H1 (cell line): ENCODE results near the gene AGBL1. TPM values are rescaled to one million over a fixed set of nuclear protein-coding genes. Genes with fewer than 3 reads are reported as not detected.

ENCODE experiments used
- CTCF ChIA-PET: fragments of 300-600 bp; sonication (Branson Sonifier 250); formaldehyde crosslinking; loops from one replicate; lab custom pipeline; 2021; ENCODE audit not compliant: partially characterized antibody; lab: Charles Lee
- POLR2A ChIA-PET: fragments of 300-600 bp; sonication (Branson Sonifier 250); formaldehyde crosslinking; loops from one replicate; lab custom pipeline; 2021; ENCODE audit warnings: inconsistent platforms; ENCODE audit not compliant: partially characterized antibody; lab: Charles Lee
- DNase-seq, 2 experiments: peaks; one replicate each; pipeline versions ENCODE4 v3.0.0 to v3.0.0-alpha.2; 2010 to 2022; ENCODE audit warnings: low spot score in 2 of 2, low read depth in 1 of 2, mixed read lengths in 1 of 2
- FAIRE-seq: peaks from 2 replicates; lab custom pipeline; 2011; peaks lifted over from hg19 to GRCh38; lab: Jason Lieb, UNC
- H2AFZ ChIP-seq: 2 replicates; pipeline ENCODE4 v1.8.1; 2012; ENCODE audit warnings: low read length, inconsistent platforms
- H2AK5ac ChIP-seq: 2 replicates; pipeline ENCODE4 v1.6.1; 2013; ENCODE audit warnings: low read depth, low read length
- H2BK120ac ChIP-seq: replicated peaks from 2 replicates; pipeline ENCODE3; 2013; ENCODE audit warnings: low read depth, low read length, inconsistent platforms
- H2BK12ac ChIP-seq: 2 replicates; pipeline ENCODE4 v1.6.1; 2013; ENCODE audit warnings: low read depth, low read length
- H2BK15ac ChIP-seq: 2 replicates; pipeline ENCODE4 v1.6.1; 2013; ENCODE audit warnings: low read length
- H2BK20ac ChIP-seq: 2 replicates; pipeline ENCODE4 v1.6.1; 2013; ENCODE audit warnings: low read length
- H2BK5ac ChIP-seq: 2 replicates; pipeline ENCODE4 v1.6.1; 2013; ENCODE audit warnings: low read depth, low read length
- H3K14ac ChIP-seq: 2 replicates; pipeline ENCODE4 v1.6.1; 2013; ENCODE audit warnings: inconsistent platforms; ENCODE audit not compliant: insufficient read length
- H3K18ac ChIP-seq: 2 replicates; pipeline ENCODE4 v1.6.1; 2013; ENCODE audit warnings: low read length; ENCODE audit errors: extremely low read depth
- H3K23ac ChIP-seq: 2 replicates; pipeline ENCODE4 v1.6.1; 2013; ENCODE audit warnings: inconsistent platforms; ENCODE audit not compliant: insufficient read length
- H3K23me2 ChIP-seq: 2 replicates; pipeline ENCODE4 v1.6.1; 2013; ENCODE audit warnings: low read depth, low read length
- H3K27ac ChIP-seq: 2 replicates; pipeline ENCODE4 v1.6.1; 2011; ENCODE audit warnings: low read depth, low read length, inconsistent platforms
- H3K27me3 ChIP-seq, 4 experiments: replicated peaks in 1 of 4; 1 replicate in 1 of 4; 2 replicates in 3 of 4; pipeline versions ENCODE4 v1.6.1 to v1.8.1; 2011 to 2013; ENCODE audit warnings: low read length in 3 of 4, mild to moderate bottlenecking in 3 of 4, inconsistent platforms in 2 of 4, mixed read lengths in 2 of 4, moderate library complexity in 1 of 4; ENCODE audit not compliant: control insufficient read depth in 3 of 4, insufficient read depth in 3 of 4; ENCODE audit errors: extremely low read depth in 1 of 4
- H3K36me3 ChIP-seq, 4 experiments: 2 replicates each; pipeline versions ENCODE4 v1.6.1 to v1.8.1; 2011 to 2013; ENCODE audit warnings: mild to moderate bottlenecking in 4 of 4, low read length in 3 of 4, moderate library complexity in 2 of 4, control low read depth in 1 of 4, inconsistent platforms in 1 of 4; ENCODE audit not compliant: insufficient read depth in 4 of 4, control insufficient read depth in 2 of 4
- H3K4ac ChIP-seq: replicated peaks from 2 replicates; pipeline ENCODE3; 2013; ENCODE audit warnings: low read length, low read depth, mixed read lengths, inconsistent platforms; ENCODE audit not compliant: insufficient read length
- H3K4me1 ChIP-seq, 4 experiments: replicated peaks in 1 of 4; 1 replicate in 1 of 4; 2 replicates in 3 of 4; pipeline versions ENCODE4 v1.6.1 to v1.8.1; 2011 to 2013; ENCODE audit warnings: low read length in 3 of 4, inconsistent platforms in 2 of 4, mixed read lengths in 1 of 4; ENCODE audit not compliant: insufficient read depth in 4 of 4, control insufficient read depth in 3 of 4
- H3K4me2 ChIP-seq, 2 experiments: 2 replicates each; pipeline versions ENCODE4 v1.6.1 to v1.8.1; 2011 to 2013; ENCODE audit warnings: low read depth in 2 of 2, low read length in 2 of 2, control low read depth in 1 of 2, inconsistent platforms in 1 of 2, mild to moderate bottlenecking in 1 of 2; ENCODE audit not compliant: insufficient read depth in 1 of 2
- H3K4me3 ChIP-seq, 4 experiments: fragments of 200-600, 300-600 bp in 1 of 4; sonication (generic), shearing (Covaris generic), sonication (Bioruptor Twin) in 1 of 4; 2 replicates each; pipeline versions ENCODE4 v1.5.1 to v1.8.1; 2011 to 2016; ENCODE audit warnings: low read length in 4 of 4, low read depth in 3 of 4, control low read depth in 2 of 4, inconsistent platforms in 2 of 4, mild to moderate bottlenecking in 2 of 4, mixed read lengths in 1 of 4, moderate library complexity in 1 of 4; ENCODE audit not compliant: insufficient read depth in 2 of 4; ENCODE audit errors: extremely low read depth in 1 of 4
- H3K56ac ChIP-seq: replicated peaks from 2 replicates; pipeline ENCODE3; 2013; ENCODE audit warnings: low read depth, mild to moderate bottlenecking, mixed read lengths, low read length, inconsistent platforms; ENCODE audit not compliant: insufficient read length
- H3K79me1 ChIP-seq: 2 replicates; pipeline ENCODE4 v1.6.1; 2013; ENCODE audit warnings: low read depth, low read length, control low read depth
- H3K79me2 ChIP-seq, 2 experiments: 2 replicates each; pipeline versions ENCODE4 v1.6.1 to v1.8.1; 2012 to 2013; ENCODE audit warnings: low read length in 2 of 2, mild to moderate bottlenecking in 2 of 2, inconsistent platforms in 1 of 2; ENCODE audit not compliant: insufficient read depth in 2 of 2, control insufficient read depth in 1 of 2
- H3K9ac ChIP-seq, 4 experiments: replicated peaks in 1 of 4; 1 replicate in 1 of 4; 2 replicates in 3 of 4; pipeline versions ENCODE4 v1.6.1 to v1.8.1; 2011 to 2013; ENCODE audit warnings: low read depth in 3 of 4, low read length in 3 of 4, control low read depth in 2 of 4, mild to moderate bottlenecking in 2 of 4, moderate library complexity in 2 of 4, inconsistent platforms in 1 of 4; ENCODE audit errors: extremely low read depth in 1 of 4
- H3K9me3 ChIP-seq, 2 experiments: 2 replicates each; pipeline versions ENCODE4 v1.6.1 to v1.8.1; 2012 to 2013; ENCODE audit warnings: mild to moderate bottlenecking in 2 of 2, moderate library complexity in 2 of 2, control low read depth in 1 of 2, inconsistent platforms in 1 of 2, low read depth in 1 of 2, low read length in 1 of 2, mixed read lengths in 1 of 2; ENCODE audit not compliant: insufficient read depth in 2 of 2
- H4K20me1 ChIP-seq, 2 experiments: replicated peaks in 1 of 2; 2 replicates each; pipeline versions ENCODE3 to v1.8.1; 2011 to 2013; ENCODE audit warnings: inconsistent platforms in 2 of 2, low read length in 2 of 2, mild to moderate bottlenecking in 1 of 2; ENCODE audit not compliant: insufficient read depth in 2 of 2, control insufficient read depth in 1 of 2
- H4K5ac ChIP-seq: 2 replicates; pipeline ENCODE4 v1.6.1; 2013; ENCODE audit warnings: low read length, low read depth, mixed read lengths, inconsistent platforms; ENCODE audit not compliant: insufficient read length
- H4K8ac ChIP-seq: 2 replicates; pipeline ENCODE4 v1.8.0; 2013; ENCODE audit warnings: mild to moderate bottlenecking, moderate library complexity, low read length, inconsistent platforms; ENCODE audit not compliant: insufficient read depth; ENCODE audit errors: extremely low read depth
- H4K91ac ChIP-seq: replicated peaks from 2 replicates; pipeline ENCODE3; 2013; ENCODE audit warnings: low read length, mixed read lengths, inconsistent platforms; ENCODE audit not compliant: insufficient read length
- EGR1 ChIP-seq: IDR thresholded peaks from 2 replicates; pipeline ENCODE4 v1.6.1; 2011; ENCODE audit warnings: low read depth, low read length, borderline replicate concordance
- GTF2F1 ChIP-seq: IDR thresholded peaks from 2 replicates; pipeline ENCODE4 v1.6.1; 2012; ENCODE audit warnings: low read depth, low read length, improper control_type of control experiment, borderline replicate concordance
- TEAD4 ChIP-seq: IDR thresholded peaks from 2 replicates; pipeline ENCODE4 v1.6.1; 2012; ENCODE audit warnings: low read depth, low read length, inconsistent platforms, mixed read lengths
- ZNF274 ChIP-seq: IDR thresholded peaks from 2 replicates; pipeline ENCODE4 v1.7.0; 2012; ENCODE audit warnings: low read length, borderline replicate concordance; ENCODE audit errors: extremely low read depth
- WGBS, 2 experiments: shearing (Covaris generic) in 1 of 2; methylation state at CpG; one replicate each; pipeline versions ENCODE4 v1.1.6 to v1.1.7; 2013 to 2015; ENCODE audit warnings: low lambda C conversion rate in 2 of 2, mixed read lengths in 2 of 2, inconsistent platforms in 1 of 2, low coverage in 1 of 2, missing lambda C conversion rate in 1 of 2; ENCODE audit not compliant: insufficient replicate concordance in 2 of 2, insufficient coverage in 1 of 2, insufficient read length in 1 of 2; ENCODE audit errors: extremely low coverage in 1 of 2, missing lambda C conversion rate in 1 of 2; 5-methylcytosine and 5-hydroxymethylcytosine counted together
- polyA plus RNA-seq, 7 experiments: library from polyadenylated mRNA; depleted of rRNA in 3 of 7; stranded (reverse) in 5 of 7; unstranded in 2 of 7; fragments of >200 nt in 5 of 7; fragments of 200-250 nt in 2 of 7; gene quantifications; 1 replicate in 5 of 7; 2 replicates in 1 of 7; 4 replicates in 1 of 7; pipeline versions ENCODE4 v1.2.1 to v1.2.3, GENCODE V29; 2011 to 2013; ENCODE audit warnings: missing spikeins in 2 of 7, mixed read lengths in 2 of 7
- total RNA-seq: library from RNA; stranded (reverse); fragmentation: NEBNext Ultra II Directional; extraction: Animal tissue kit (Norgen Biotek cat#: 25700); gene quantifications from 2 replicates; pipeline ENCODE4 v1.2.1, GENCODE V29; 2021
- TF ChIP-seq, protein P1 (sequence below): IDR thresholded peaks from 2 replicates; pipeline ENCODE4 v1.6.1; 2011; ENCODE audit warnings: low read depth, mild to moderate bottlenecking, low read length; ENCODE audit not compliant: insufficient read depth
- TF ChIP-seq, protein P2 (sequence below): IDR thresholded peaks from 2 replicates; pipeline ENCODE4 v1.6.1; 2012; ENCODE audit warnings: low read length, inconsistent platforms

AGBL1 gene
- total and polyA plus RNA-seq, 2 of the 8 experiments (the other 6 are each of a cell fraction or from before 2014, with no cell fraction given) = not detected

DNA sequence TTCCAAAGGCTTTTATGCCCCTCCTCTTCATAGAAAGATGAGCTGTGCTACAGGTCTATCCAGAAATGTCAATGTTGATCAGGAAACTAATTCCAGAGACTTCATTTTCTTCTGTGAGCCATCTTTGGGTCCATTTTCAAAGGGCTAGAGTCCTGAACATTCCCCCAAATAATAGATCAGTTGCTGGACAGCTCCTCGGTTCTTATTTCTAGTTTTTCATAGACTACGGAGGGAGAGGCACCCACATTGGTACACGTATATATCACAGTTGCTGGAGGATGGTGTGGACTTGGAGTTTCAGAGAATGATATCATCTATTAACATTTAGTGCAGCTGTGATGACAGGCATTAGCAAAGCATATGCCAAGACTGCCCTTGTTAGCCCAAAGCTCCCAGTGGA, 59.1 kb downstream of the AGBL1 start:
- ChIA-PET POLR2A (no interaction called here), CTCF (interaction anchor here (0.7 to 1.4 kb wide), 4 partner anchors 19 to 273 kb away, joined by 3 to 5 read pairs (median 4); no protein-coding TSS in a partner anchor)
- Histone ChIP-seq H3K4me3 (no peak overlapping the region), H3K23me2 (no peaks in the 10 kb centered on the region), H3K9me3 (no peaks in the 10 kb centered on the region), H4K8ac (no peak overlapping the region), H2BK5ac (no peak overlapping the region), H4K91ac (no peak overlapping the region), H2AK5ac (no peak overlapping the region), H3K56ac (no peak overlapping the region), H3K27me3 (no peaks in the 10 kb centered on the region), H3K27ac (no peak overlapping the region), H3K79me1 (no peaks in the 10 kb centered on the region), H3K4me1 (no peaks in the 10 kb centered on the region), H2BK120ac (no peak overlapping the region), H3K79me2 (no peaks in the 10 kb centered on the region), H3K14ac (no peak overlapping the region), H3K36me3 (no peaks in the 10 kb centered on the region), H2BK15ac (no peak overlapping the region), H3K18ac (no peak overlapping the region), H3K4me2 (no peak overlapping the region), H2BK20ac (no peak overlapping the region), H2BK12ac (no peak overlapping the region), H3K4ac (no peak overlapping the region), H3K9ac (no peak overlapping the region), H2AFZ (no peak overlapping the region), H3K23ac (no peak overlapping the region), H4K20me1 (no peaks in the 10 kb centered on the region), H4K5ac (no peak overlapping the region)
- DNase-seq (no peak), FAIRE-seq (no peak)
- TF ChIP-seq, protein P1, sequence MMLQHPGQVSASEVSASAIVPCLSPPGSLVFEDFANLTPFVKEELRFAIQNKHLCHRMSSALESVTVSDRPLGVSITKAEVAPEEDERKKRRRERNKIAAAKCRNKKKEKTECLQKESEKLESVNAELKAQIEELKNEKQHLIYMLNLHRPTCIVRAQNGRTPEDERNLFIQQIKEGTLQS = no peak
- TF ChIP-seq GTF2F1 (no peak), TEAD4 (no peak), ZNF274 (no peak), EGR1 (no peak)
- TF ChIP-seq, protein P2, sequence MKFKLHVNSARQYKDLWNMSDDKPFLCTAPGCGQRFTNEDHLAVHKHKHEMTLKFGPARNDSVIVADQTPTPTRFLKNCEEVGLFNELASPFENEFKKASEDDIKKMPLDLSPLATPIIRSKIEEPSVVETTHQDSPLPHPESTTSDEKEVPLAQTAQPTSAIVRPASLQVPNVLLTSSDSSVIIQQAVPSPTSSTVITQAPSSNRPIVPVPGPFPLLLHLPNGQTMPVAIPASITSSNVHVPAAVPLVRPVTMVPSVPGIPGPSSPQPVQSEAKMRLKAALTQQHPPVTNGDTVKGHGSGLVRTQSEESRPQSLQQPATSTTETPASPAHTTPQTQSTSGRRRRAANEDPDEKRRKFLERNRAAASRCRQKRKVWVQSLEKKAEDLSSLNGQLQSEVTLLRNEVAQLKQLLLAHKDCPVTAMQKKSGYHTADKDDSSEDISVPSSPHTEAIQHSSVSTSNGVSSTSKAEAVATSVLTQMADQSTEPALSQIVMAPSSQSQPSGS = no peak
- WGBS, 2 experiments = 90% methylated on average over 3 of the region's 3 CpGs; no CpG with 5 or more reads in 1 of the 2 experiments
